ENCODE data around the gene ABCC9. TPM values are rescaled to one million over a fixed set of nuclear protein-coding genes. Genes with fewer than 3 reads are reported as not detected.
A peak's percentile ranks its signal among the peaks of the same experiment; 100 is the strongest.

ABCC9 gene
- total RNA-seq, 1 donor from 2014 or later = 2.7 TPM

GRCh38 chr12:21818627-21819026 is 122.6 kb downstream of the ABCC9 start:
- peak overlapping the region; percentile 30 for H3K27ac Mint-ChIP-seq (ENCODE audit: unreplicated experiment)
- no peaks in the 10 kb centered on the region for H3K27me3 Mint-ChIP-seq (ENCODE audit: low read depth)
- DNase-seq (ENCODE audit: low spot score) = no peak

GRCh38 chr12:21815306-21816062 is 125.7 kb downstream of the ABCC9 start:
- DNase-seq (ENCODE audit: low spot score) = no peak
- Mint-ChIP-seq H3K36me3 (ENCODE audit: low read depth) (no peaks in the 10 kb centered on the region), H3K9me3 (ENCODE audit: low read depth) (peaks cover 4% of the 10 kb centered on the region), H3K27me3 (ENCODE audit: low read depth) (no peaks in the 10 kb centered on the region), H3K4me3 (ENCODE audit: unreplicated experiment) (no peak overlapping the region), H3K27ac (ENCODE audit: unreplicated experiment) (peak overlapping the region; percentile 59), H3K4me1 (ENCODE audit: low read depth) (peaks cover 25% of the 10 kb centered on the region)
- no peak for TF ChIP-seq CTCF (IDR thresholded peaks at IDR 0.05)

More at GRCh38 chr12:21818627-21819026, 122.6 kb downstream of the ABCC9 start:
- Mint-ChIP-seq H3K4me1 (ENCODE audit: low read depth) (peaks cover 25% of the 10 kb centered on the region), H3K36me3 (ENCODE audit: low read depth) (no peaks in the 10 kb centered on the region), H3K9me3 (ENCODE audit: low read depth) (no peaks in the 10 kb centered on the region), H3K4me3 (ENCODE audit: unreplicated experiment) (no peak overlapping the region)
- TF ChIP-seq CTCF (IDR thresholded peaks at IDR 0.05) = no peak

- peaks cover 24% of the 10 kb centered on the region for H3K4me1 Mint-ChIP-seq (ENCODE audit: low read depth)
- H3K27me3 Mint-ChIP-seq (ENCODE audit: low read depth) = no peaks in the 10 kb centered on the region
- H3K9me3 Mint-ChIP-seq (ENCODE audit: low read depth) = peaks cover 7% of the 10 kb centered on the region
- no peak for TF ChIP-seq CTCF (IDR thresholded peaks at IDR 0.05)
- no peaks in the 10 kb centered on the region for H3K36me3 Mint-ChIP-seq (ENCODE audit: low read depth)
- DNase-seq (ENCODE audit: low spot score) = no peak
- no peak overlapping the region for H3K4me3 Mint-ChIP-seq (ENCODE audit: unreplicated experiment)
- H3K27ac Mint-ChIP-seq (ENCODE audit: unreplicated experiment) = no peak overlapping the region
These were observed 126.4 kb downstream of the ABCC9 start for GRCh38 chr12:21814814-21815213.

- no peak for TF ChIP-seq CTCF (IDR thresholded peaks at IDR 0.05)
These were observed 126.9 kb downstream of the ABCC9 start for GRCh38 chr12:21814327-21814726.

GRCh38 chr12:21813751-21814150 is 127.5 kb downstream of the ABCC9 start:
- no peak overlapping the region for H3K27ac Mint-ChIP-seq (ENCODE audit: unreplicated experiment)
- H3K9me3 Mint-ChIP-seq (ENCODE audit: low read depth) = peaks cover 7% of the 10 kb centered on the region
- H3K27me3 Mint-ChIP-seq (ENCODE audit: low read depth) = no peaks in the 10 kb centered on the region
- no peak overlapping the region for H3K4me3 Mint-ChIP-seq (ENCODE audit: unreplicated experiment)
- DNase-seq (ENCODE audit: low spot score) = no peak
- no peak for TF ChIP-seq CTCF (IDR thresholded peaks at IDR 0.05)
- H3K36me3 Mint-ChIP-seq (ENCODE audit: low read depth) = no peaks in the 10 kb centered on the region
- H3K4me1 Mint-ChIP-seq (ENCODE audit: low read depth) = peaks cover 13% of the 10 kb centered on the region

More at GRCh38 chr12:21814327-21814726, 126.9 kb downstream of the ABCC9 start:
- Mint-ChIP-seq H3K27ac (ENCODE audit: unreplicated experiment) (no peak overlapping the region), H3K27me3 (ENCODE audit: low read depth) (no peaks in the 10 kb centered on the region), H3K9me3 (ENCODE audit: low read depth) (peaks cover 7% of the 10 kb centered on the region), H3K4me3 (ENCODE audit: unreplicated experiment) (no peak overlapping the region), H3K36me3 (ENCODE audit: low read depth) (no peaks in the 10 kb centered on the region), H3K4me1 (ENCODE audit: low read depth) (peaks cover 19% of the 10 kb centered on the region)
- DNase-seq (ENCODE audit: low spot score) = no peak

All from chondrocyte (in vitro differentiated cells).